ENCODE results near the gene MGARP. TPM values are rescaled to one million over a fixed set of nuclear protein-coding genes. Genes with fewer than 3 reads are reported as not detected.

Gene MGARP
- total and polyA plus RNA-seq, 9 of the 15 experiments (the other 6 are each of a cell fraction or from before 2014, with no cell fraction given), result 0.11 to 0.45 (median 0.23) TPM; not detected in 4

DNA sequence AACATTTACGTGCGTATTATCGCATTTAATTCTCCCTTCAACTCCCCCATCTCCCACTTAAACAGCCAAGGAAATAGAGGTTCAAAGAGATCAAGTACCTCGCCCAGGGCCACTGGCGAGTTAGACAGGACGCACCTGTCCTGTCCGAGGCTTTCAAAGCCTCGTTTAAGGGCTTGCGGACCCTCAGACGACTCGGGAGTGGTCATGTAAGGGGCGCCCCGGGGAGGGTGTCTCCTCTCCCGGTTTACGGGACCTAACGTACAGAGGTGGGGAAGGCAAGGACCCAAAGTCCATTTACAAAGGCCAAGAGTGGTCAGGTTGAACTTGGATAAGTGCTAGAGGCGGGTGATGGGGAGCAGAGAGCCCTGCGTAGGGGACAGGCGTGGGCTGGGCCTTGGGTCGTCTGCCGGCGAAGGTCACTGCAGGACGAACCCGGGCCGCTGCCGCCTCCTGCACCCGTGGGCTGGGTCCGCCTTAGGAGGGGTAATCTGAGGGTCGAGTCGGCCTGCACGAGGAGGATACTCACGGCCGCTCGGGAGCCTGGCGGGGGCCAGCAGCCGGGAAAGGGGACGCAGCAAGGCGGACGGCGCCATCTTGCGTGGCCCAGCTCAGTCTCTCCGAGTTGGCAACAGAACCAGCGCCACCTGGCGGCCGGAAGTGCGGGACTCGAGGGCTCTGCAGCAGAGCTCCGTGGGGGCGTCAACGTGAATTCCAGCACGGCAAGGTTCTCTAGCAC lies 15.3 kb upstream of the MGARP start (continued):
- TF ChIP-seq, protein P1, sequence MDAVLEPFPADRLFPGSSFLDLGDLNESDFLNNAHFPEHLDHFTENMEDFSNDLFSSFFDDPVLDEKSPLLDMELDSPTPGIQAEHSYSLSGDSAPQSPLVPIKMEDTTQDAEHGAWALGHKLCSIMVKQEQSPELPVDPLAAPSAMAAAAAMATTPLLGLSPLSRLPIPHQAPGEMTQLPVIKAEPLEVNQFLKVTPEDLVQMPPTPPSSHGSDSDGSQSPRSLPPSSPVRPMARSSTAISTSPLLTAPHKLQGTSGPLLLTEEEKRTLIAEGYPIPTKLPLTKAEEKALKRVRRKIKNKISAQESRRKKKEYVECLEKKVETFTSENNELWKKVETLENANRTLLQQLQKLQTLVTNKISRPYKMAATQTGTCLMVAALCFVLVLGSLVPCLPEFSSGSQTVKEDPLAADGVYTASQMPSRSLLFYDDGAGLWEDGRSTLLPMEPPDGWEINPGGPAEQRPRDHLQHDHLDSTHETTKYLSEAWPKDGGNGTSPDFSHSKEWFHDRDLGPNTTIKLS (IDR thresholded peaks at IDR 0.05; ENCODE audit: borderline replicate concordance, low read depth), result peak; percentile 82; the same call in 1 of the 2 replicates
- TF ChIP-seq ZNF75A (CRISPR knock-in tag; IDR thresholded peaks at IDR 0.05), result no peak
- TF ChIP-seq ZNF695 (CRISPR knock-in tag; IDR thresholded peaks at IDR 0.05), result no peak
- no peak for TF ChIP-seq TEAD2 (tag; IDR thresholded peaks at IDR 0.05)
- TF ChIP-seq BRCA1 (IDR thresholded peaks at IDR 0.05), result no peak
- no peak for TF ChIP-seq BRCA1 (CRISPR knock-in tag; IDR thresholded peaks at IDR 0.05)
- peak; percentile 82 for TF ChIP-seq POLR2AphosphoS5 (IDR thresholded peaks at IDR 0.05; ENCODE audit: control insufficient read depth, insufficient read depth, low read depth, low read length)
- TF ChIP-seq GABPA (tag; conservative IDR thresholded peaks at IDR 0.05; ENCODE audit: low read depth), result peak; percentile 89
- TF ChIP-seq PCBP1 (IDR thresholded peaks at IDR 0.05; ENCODE audit: low read depth, low read length, poor library complexity, severe bottlenecking), result peak; percentile 45
- TF ChIP-seq KHSRP (IDR thresholded peaks at IDR 0.05), result no peak
- TF ChIP-seq RFX1 (IDR thresholded peaks at IDR 0.05), result no peak
- 0 out of 2 replicates have a peak, but pooled peaks have one; percentile 21 for TF ChIP-seq ZNF316 (IDR thresholded peaks at IDR 0.05)
- TF ChIP-seq, protein P2, sequence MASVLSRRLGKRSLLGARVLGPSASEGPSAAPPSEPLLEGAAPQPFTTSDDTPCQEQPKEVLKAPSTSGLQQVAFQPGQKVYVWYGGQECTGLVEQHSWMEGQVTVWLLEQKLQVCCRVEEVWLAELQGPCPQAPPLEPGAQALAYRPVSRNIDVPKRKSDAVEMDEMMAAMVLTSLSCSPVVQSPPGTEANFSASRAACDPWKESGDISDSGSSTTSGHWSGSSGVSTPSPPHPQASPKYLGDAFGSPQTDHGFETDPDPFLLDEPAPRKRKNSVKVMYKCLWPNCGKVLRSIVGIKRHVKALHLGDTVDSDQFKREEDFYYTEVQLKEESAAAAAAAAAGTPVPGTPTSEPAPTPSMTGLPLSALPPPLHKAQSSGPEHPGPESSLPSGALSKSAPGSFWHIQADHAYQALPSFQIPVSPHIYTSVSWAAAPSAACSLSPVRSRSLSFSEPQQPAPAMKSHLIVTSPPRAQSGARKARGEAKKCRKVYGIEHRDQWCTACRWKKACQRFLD (CRISPR knock-in tag; IDR thresholded peaks at IDR 0.05), result no peak
- no peak for TF ChIP-seq ZNF324 (CRISPR knock-in tag; IDR thresholded peaks at IDR 0.05)
- no peak for TF ChIP-seq MAFK (IDR thresholded peaks at IDR 0.05; ENCODE audit: low read length)
- 0 out of 2 replicates have a peak, but pooled peaks have one; percentile 40 for TF ChIP-seq NCOR1 (IDR thresholded peaks at IDR 0.05)
- TF ChIP-seq NCOA1 (IDR thresholded peaks at IDR 0.05; ENCODE audit: low read depth), result 0 out of 2 replicates have a peak, but pooled peaks have one; percentile 38
- TF ChIP-seq TAL1 (IDR thresholded peaks at IDR 0.05), result no peak
- TF ChIP-seq, protein P3, sequence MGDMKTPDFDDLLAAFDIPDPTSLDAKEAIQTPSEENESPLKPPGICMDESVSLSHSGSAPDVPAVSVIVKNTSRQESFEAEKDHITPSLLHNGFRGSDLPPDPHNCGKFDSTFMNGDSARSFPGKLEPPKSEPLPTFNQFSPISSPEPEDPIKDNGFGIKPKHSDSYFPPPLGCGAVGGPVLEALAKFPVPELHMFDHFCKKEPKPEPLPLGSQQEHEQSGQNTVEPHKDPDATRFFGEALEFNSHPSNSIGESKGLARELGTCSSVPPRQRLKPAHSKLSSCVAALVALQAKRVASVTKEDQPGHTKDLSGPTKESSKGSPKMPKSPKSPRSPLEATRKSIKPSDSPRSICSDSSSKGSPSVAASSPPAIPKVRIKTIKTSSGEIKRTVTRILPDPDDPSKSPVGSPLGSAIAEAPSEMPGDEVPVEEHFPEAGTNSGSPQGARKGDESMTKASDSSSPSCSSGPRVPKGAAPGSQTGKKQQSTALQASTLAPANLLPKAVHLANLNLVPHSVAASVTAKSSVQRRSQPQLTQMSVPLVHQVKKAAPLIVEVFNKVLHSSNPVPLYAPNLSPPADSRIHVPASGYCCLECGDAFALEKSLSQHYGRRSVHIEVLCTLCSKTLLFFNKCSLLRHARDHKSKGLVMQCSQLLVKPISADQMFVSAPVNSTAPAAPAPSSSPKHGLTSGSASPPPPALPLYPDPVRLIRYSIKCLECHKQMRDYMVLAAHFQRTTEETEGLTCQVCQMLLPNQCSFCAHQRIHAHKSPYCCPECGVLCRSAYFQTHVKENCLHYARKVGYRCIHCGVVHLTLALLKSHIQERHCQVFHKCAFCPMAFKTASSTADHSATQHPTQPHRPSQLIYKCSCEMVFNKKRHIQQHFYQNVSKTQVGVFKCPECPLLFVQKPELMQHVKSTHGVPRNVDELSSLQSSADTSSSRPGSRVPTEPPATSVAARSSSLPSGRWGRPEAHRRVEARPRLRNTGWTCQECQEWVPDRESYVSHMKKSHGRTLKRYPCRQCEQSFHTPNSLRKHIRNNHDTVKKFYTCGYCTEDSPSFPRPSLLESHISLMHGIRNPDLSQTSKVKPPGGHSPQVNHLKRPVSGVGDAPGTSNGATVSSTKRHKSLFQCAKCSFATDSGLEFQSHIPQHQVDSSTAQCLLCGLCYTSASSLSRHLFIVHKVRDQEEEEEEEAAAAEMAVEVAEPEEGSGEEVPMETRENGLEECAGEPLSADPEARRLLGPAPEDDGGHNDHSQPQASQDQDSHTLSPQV (IDR thresholded peaks at IDR 0.05), result peak; percentile 76
- no peak for TF ChIP-seq IFI16 (CRISPR knock-in tag; IDR thresholded peaks at IDR 0.05)
- TF ChIP-seq, protein P4, sequence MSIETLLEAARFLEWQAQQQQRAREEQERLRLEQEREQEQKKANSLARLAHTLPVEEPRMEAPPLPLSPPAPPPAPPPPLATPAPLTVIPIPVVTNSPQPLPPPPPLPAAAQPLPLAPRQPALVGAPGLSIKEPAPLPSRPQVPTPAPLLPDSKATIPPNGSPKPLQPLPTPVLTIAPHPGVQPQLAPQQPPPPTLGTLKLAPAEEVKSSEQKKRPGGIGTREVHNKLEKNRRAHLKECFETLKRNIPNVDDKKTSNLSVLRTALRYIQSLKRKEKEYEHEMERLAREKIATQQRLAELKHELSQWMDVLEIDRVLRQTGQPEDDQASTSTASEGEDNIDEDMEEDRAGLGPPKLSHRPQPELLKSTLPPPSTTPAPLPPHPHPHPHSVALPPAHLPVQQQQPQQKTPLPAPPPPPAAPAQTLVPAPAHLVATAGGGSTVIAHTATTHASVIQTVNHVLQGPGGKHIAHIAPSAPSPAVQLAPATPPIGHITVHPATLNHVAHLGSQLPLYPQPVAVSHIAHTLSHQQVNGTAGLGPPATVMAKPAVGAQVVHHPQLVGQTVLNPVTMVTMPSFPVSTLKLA (conservative IDR thresholded peaks at IDR 0.05), result peak; percentile 64 to 71

Data from K562 (cell line).